Measurements from ENCODE around the gene METTL21C.

METTL21C gene

DNA sequence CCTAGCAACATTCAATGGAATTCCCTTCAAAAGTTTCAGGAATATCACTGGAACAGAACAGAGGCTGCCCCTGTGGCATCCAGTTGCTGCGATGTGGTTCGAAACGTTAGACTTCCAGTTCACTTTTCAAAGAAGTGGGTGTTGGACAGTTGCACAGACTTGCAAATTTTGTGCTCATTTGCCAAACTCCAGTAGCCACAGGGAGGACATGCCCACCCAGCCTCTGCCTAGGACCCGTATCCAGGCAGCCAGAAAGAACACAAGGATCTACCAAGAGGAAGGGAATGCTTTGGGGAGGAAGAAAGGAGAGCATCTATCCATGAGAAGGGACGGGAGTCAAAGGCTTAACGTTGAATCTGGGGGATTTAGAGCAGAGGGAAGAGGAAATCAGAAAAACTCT lies at the start of gene METTL21C:
TSS of gene METTL21C (minus strand) at position 108 of the 400 bp plus-strand sequence. CDS start 546 bp downstream, outside the sequence.
- no peak for DNase-seq

GRCh38 chr13:102742506-102742905 lies 47.7 kb upstream of the METTL21C start:
- no peak for DNase-seq

GRCh38 chr13:102742101-102742500 lies 47.3 kb upstream of the METTL21C start:
- no peak for DNase-seq

- no peak for DNase-seq
Measured at GRCh38 chr13:102729560-102730270, 34.9 kb upstream of the METTL21C start.

- no peak for DNase-seq
Measured at GRCh38 chr13:102726430-102726829, 31.6 kb upstream of the METTL21C start.

GRCh38 chr13:102724923-102725322 lies 30.1 kb upstream of the METTL21C start:
- DNase-seq: no peak

GRCh38 chr13:102721800-102722231 lies 27.0 kb upstream of the METTL21C start:
- no peak for DNase-seq

- no peak for DNase-seq
Measured at GRCh38 chr13:102718746-102719145, 23.9 kb upstream of the METTL21C start.

DNA sequence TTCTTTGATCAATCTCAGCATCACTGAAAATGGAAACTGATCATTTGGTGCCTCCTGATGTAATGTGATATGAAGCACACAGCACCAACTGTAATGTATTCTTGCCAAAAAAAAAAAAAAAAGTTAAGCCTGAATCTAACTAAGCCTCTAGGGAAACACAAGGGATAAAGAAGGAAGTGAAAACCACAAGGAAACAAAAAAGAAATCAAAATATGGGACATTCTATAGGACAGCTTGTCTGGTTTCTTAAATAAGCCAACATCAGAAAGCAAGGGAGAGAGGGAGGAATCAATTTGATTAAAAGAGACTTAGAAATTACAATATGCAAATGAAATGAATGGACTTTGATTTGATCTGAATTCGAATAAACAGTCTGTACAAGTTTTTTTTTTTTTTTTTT lies 20.6 kb upstream of the METTL21C start:
- DNase-seq: no peak

DNA sequence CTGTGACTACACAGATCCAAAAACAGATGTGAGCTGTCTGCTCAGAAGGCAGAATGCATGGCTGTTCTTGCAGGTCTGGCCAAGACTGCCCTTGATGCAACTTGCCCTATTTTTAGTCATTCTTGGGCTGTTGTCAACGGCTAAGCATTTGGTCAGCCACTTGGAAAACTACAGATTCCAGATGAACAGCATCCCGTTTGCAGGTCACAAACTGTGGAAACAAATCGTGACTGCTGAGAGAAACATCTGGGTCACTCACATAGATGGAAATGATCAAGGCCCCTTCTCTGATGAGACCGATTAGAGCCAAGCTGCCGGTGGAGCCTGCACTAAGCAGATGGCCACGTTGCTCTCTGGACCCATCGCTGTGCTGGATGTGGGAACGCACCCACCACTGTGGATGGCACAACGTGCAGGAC lies 15.4 kb upstream of the METTL21C start:
- DNase-seq: no peak

DNA sequence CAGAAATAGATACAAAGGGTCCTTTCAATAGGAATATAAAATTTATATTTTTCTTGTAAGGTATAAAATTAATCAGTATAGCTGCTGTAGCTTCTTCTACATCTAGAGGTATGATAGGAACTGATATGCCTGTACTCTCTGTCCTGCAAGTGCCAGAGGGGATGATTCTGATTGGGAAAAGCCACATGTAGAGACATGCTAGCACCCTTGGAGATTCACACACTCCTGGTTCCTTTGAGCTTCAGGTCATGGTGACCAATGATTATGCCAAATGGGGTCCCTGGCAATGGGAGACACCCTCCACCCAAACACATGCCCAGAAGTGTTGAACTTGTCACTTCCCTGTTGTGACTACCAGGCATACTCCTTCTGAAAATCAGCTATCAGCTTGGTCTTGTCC lies 14.7 kb upstream of the METTL21C start:
- DNase-seq: no peak

- DNase-seq: no peak
Measured at GRCh38 chr13:102708991-102709390, 14.1 kb upstream of the METTL21C start.

DNA sequence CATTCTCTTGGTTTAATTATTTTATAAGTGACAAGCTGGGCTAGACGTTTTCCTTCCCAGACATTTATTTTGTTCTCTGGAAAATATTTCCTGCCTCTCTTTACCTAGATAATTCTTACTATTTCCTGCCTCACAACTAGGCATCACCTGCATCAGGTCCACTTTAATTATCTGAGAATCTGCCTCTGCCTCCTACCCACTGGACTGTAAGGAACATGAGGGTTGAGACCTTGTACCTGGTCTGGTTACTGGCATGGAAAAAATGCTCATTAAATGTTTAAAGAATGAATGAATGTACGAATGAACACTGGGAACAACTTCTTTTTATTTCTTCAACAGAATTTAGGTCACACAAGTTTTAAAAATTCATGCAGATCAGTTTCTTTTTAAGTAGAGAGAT lies 13.4 kb upstream of the METTL21C start:
- no peak for DNase-seq

GRCh38 chr13:102707467-102707866 lies 12.6 kb upstream of the METTL21C start:
- DNase-seq: no peak

DNA sequence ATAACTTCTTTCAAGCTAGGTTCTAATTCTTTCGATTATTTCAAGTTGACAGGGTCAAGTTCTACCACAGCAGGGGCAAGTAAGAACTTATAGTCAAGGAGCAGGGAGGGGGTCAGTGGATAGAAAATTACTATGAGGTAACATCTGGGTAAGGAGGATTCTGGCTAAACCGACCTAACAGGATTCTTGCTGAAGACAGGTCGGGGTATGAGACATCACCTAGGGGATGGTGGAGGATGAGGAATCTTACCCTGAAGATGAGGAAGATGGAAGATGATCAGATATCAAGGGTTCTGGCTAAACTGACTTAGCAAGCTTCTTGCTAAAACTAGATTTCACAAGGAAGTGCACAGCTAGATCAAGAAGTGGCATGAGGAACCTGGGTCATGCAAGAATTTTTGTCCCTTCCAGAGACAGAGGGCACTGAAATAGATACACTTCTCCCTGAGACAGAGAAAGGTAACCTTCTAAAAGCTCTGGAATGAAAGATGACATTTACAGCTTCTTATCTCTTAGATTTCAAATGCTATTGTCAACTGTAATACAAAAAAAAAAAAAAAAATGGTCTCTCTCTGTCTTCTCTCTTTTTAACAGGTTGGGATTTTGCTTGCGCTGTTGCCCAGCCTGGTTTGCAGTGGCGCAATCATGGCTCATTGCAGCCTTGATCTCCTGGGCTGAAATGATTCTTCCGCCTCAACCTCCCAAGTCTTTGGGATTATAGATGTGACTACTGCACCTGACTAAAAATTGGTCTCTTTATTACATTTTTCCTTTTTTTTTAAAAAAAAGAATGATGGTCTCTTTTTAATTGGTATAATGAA lies 9.6 kb upstream of the METTL21C start:
- no peak for DNase-seq

DNA sequence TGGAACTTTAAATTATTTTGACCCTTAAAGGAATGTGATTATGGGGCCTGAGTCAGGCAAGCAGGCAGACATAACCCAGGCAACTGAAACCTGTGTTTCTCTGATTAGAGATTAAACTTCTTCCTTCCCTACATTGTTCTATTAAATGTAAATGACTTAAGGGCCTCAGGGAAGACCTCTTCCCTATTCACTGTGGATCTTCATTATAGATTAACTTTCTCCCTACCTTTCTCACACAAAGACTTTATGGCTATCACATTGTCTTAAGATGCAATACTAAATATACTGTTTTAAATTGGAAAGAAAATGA lies 8.8 kb upstream of the METTL21C start:
- DNase-seq: no peak

- DNase-seq: no peak
Measured at GRCh38 chr13:102702965-102703725, 8.3 kb upstream of the METTL21C start.

DNA sequence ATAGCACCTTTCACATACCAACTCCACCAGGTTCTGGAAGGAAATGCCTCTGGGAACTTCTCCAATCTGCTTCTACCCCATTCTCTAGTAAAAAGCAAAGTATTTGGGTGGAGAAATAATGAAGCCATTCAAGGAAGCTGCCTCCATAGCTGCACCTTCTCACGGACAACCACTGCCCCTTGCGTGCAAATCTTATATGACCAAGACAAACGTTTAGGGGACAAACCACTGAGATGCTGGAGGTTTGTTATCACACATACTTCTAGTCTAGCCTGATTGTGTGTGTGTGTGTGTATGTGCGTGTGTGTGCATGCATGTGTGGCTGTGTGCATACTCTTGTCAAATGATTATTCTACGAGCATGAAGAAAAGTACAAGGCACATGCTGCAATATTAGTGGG lies 6.5 kb upstream of the METTL21C start:
- DNase-seq: no peak

GRCh38 chr13:102700088-102701031 lies 5.5 kb upstream of the METTL21C start:
- DNase-seq: no peak

DNA sequence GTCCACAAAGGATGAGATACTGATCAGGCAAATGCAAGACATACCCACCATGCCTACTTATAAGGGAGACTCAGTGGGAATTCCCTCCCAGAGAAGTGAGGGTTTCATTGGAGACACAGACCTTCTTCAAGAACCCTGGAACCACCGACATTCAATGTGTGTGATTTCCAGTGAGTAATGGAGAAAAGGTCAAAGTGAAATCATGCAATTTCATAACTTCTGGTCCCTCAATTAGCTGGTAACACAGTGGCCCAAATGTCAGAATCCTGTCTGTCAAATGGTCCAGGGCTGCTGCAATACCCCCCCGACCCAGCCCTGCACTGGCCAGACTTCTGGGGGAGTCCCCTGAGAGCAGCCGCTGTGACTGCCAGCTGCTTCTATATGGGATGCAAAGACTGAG lies 4.7 kb upstream of the METTL21C start:
- DNase-seq: no peak

GRCh38 chr13:102698649-102698980 lies 3.8 kb upstream of the METTL21C start:
- no peak for DNase-seq

DNA sequence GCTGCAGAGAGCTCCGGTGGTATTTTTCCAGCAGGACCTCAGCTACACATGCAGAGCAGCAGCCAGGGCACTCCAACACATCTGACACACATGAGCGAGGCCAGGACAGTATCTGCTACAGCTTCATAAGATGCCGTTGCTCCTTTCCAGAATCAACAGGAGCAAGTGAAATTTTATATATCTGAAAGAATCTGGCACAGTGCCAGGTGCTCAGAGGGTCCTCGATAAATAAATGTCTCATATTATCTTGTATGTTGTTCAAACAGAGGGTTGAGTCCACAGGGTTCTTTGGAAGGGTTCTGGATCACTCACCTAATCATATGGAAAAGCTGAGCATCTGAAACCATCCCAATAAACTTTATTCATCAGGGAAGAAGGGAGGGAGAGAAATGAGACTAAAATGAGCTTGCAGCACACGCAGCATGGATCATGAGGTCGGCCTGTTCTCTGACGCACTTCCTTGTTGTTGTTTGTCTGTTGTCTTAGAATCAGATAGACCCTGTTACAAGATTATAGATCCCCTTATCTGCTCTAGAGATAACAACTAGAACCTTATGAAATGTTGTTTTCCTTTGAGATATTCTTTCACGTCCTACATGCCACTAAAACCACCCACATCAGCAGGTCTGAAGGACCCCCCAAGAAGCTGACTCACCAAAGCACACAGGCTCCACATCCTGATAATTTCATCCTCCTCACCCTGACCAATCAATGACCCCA lies 3.2 kb upstream of the METTL21C start:
- DNase-seq: no peak

All from activated naive CD4-positive, alpha-beta T cell treated with Interleukin-2 at 50 U/mL for 16 hours (primary cell).